DMS79 (cell line): Measurements from ENCODE around the gene INPP5E.

Experiments
- DNase-seq: peaks from one replicate; lab custom pipeline; 2025; lab: John Stamatoyannopoulos, UW

The INPP5E gene

DNA sequence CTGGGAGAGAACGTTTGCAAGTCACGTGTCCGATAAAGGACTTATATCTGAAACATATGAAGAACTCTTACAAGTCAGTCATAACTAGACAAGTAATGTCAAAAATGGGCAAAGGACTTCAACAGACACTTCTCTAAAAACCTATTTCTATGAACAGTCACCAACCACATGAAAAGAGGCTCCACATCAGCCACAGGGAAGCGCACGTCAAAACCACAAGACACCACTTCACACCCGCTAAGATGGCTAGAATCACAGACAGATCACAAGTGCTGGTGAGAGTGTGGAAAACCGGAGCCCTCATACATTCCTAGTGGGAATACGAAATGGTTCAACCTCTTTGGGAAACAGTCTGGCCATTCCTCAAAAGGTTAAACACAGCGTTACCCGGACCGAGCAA, 54.6 kb downstream of the INPP5E start:
- no peak for DNase-seq

DNA sequence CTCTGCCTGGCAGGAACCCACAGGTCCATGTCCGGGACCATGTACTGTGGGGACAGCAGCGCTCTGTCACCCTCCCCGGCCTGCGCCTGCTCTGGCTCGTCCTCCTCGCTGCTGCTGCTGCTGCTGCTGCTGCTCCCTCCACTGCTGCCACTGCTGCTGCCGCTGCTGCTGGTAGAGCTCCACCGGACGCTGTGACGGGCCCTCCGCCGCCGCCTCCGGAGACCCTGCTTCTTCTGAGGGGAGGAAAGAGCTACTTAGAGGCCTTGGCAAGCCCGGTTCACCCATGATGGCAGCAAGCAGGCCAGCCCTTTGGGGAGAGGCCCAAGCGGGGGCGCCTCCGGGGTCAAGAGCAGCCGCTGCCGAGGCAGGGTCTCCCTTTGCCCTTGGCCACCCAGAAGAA, 56.2 kb downstream of the INPP5E start:
- DNase-seq: no peak

DNA sequence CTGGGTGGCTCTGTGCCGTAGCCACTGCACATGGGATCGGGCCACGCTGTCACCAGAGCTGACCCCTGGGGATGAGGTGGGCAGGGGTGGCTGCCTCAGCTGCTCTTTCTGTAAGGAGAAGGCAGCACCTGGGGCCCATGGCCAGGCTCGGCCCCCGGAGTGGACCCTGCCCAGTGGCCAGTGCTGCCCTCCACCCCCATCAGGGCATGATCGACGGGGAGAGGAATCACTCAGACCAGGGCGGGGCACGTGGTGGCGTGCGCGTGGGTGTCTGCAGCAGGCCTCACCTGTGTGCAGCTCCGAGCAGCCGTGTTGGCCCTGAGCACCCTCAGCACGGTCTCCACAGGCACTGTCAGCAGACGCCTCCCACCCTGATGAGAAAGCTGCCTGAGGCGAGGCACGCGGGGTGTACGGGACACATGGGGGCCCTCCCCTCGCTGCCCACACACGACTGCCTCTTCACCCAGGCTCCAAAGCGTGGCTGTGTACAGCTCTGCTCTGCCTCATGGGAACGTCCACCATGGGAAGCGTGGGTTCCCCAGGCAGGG, 57.6 kb downstream of the INPP5E start:
- no peak for DNase-seq

DNA sequence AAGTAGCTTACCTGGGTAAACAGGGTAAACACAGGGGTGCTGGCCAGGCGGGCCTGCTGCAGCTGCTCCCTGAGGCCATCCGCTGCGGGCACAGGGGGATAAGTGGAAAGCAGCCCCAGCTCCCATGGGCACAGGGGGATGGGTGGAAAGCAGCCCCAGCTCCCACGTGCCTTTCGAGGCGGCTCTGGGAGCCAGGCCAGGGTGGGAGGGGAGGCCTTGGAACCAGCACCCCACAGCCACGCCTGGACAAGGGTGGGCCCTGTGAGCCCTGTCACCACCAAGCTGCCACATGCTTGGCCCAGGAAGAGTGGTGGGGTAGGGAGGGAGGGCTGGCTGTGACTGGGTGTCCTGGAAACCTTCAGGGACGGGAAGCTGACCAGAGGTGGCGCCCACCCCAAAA, 58.3 kb downstream of the INPP5E start:
- DNase-seq: no peak

DNA sequence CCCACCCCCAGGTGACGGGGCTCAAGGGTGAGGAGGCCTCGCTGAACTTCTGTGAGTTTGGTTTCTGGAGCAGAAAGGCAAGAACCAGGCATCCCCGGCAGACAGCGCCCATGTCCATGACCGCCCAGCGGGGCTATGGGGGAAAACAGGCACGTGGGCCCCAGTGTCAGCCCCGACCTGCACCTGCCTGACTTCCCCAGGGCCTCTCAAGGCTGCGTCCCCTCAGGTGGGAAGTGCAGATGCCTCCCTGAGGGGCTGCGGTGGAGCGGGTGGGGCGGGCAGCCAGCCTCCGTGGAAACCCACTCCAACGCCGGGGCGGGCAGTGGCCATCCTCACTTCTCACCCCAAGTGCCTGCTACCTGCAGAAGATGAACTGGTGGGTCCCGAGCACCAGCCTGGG, 59.3 kb downstream of the INPP5E start:
- DNase-seq: no peak

DNA sequence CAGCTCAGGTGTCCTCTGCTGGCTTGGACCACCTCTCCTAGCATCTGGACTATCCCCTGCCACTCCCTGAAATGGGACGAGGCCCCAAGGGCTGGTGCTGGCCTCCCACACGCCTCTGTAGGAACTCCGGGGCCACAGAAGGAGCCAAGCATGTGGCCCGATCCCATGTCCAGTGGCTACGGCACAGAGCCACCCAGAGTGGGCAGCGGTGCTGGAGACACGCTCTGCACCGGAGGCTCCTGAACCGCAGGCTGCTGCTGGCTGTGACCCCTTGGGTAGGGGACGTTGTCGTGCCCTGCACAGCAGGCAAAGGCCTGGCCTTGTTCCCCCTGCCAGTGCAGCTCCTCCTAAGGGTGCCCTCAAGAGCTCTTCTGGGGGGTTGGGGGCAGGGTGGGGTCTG, 59.8 kb downstream of the INPP5E start:
- DNase-seq: no peak

DNA sequence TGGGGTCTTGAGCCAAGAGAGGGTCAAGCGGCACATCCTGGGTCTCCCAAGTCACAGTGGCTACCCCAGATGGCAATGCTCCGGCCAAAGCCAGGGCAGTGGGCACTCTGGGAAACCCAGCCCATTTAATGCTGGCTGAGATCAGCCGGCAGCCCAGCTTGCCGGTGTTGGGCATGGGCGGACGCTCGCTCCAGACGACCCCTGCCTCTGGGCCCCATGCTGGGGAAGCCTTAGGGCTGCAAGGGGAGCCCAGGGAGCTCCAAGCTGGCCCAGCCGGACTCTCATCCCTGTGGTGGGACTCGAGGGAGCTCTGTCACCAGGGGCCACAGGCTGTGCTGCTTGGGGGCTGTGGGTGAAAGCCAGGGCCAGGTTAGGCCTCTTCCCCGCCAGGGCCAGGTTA, 60.2 kb downstream of the INPP5E start:
- DNase-seq: no peak

DNA sequence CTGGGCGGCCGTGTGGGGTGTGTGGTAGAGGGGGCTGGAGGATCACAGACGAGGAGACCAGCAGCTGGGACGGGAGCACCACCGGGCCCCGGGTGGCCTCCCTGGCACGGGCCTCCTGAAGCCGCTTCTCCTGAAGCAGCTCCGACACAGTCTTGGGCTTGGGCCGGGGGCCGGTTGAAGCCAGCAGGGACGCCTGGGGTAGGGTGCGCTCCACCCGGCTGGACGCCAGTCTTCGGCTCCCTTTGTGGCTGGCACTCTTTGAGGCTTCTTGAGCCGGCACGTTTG, 60.7 kb downstream of the INPP5E start:
- no peak for DNase-seq
